Measurements from ENCODE around the gene LPP. TPM values are rescaled to one million over a fixed set of nuclear protein-coding genes. Genes with fewer than 3 reads are reported as not detected.

Gene LPP
- total RNA-seq, 1 experiment from 2014 or later = 264 TPM

- Mint-ChIP-seq H3K4me1 (ENCODE audit: low read depth, unreplicated experiment) (peaks cover 7% of the 10 kb centered on the region), H3K27me3 (ENCODE audit: unreplicated experiment) (no peaks in the 10 kb centered on the region), H3K36me3 (ENCODE audit: insufficient read depth, unreplicated experiment) (no peaks in the 10 kb centered on the region), H3K4me3 (ENCODE audit: low read depth, unreplicated experiment) (no peak overlapping the region), H3K27ac (ENCODE audit: unreplicated experiment) (no peak overlapping the region), H3K9me3 (ENCODE audit: low read depth, unreplicated experiment) (no peaks in the 10 kb centered on the region)
- intact Hi-C loops (cut with micrococcal nuclease; ENCODE audit: unreplicated experiment) = no loop called here
- no TSS peak for BruUV-seq (replicated peaks)
- DNase-seq = no peak
- CTCF ChIA-PET = no interaction called here
- no peak for TF ChIP-seq CTCF (IDR thresholded peaks at IDR 0.05; ENCODE audit: unreplicated experiment)
These were observed 771.4 kb downstream of the LPP start for GRCh38 chr3:188925376-188925775.

- no TSS peak for BruUV-seq (replicated peaks)
- H3K27ac Mint-ChIP-seq (ENCODE audit: unreplicated experiment) = no peak overlapping the region
- no peaks in the 10 kb centered on the region for H3K27me3 Mint-ChIP-seq (ENCODE audit: unreplicated experiment)
- H3K36me3 Mint-ChIP-seq (ENCODE audit: insufficient read depth, unreplicated experiment) = no peaks in the 10 kb centered on the region
- TF ChIP-seq CTCF (IDR thresholded peaks at IDR 0.05; ENCODE audit: unreplicated experiment) = no peak
- H3K9me3 Mint-ChIP-seq (ENCODE audit: low read depth, unreplicated experiment) = no peaks in the 10 kb centered on the region
- intact Hi-C loops (cut with micrococcal nuclease; ENCODE audit: unreplicated experiment) = no loop called here
- H3K4me1 Mint-ChIP-seq (ENCODE audit: low read depth, unreplicated experiment) = peaks cover 7% of the 10 kb centered on the region
- CTCF ChIA-PET = no interaction called here
- H3K4me3 Mint-ChIP-seq (ENCODE audit: low read depth, unreplicated experiment) = no peak overlapping the region
- DNase-seq = no peak
These were observed 772.2 kb downstream of the LPP start for GRCh38 chr3:188926111-188926510.

GRCh38 chr3:188926741-188927511 lies 773.0 kb downstream of the LPP start:
- Mint-ChIP-seq H3K27me3 (ENCODE audit: unreplicated experiment) (no peaks in the 10 kb centered on the region), H3K4me1 (ENCODE audit: low read depth, unreplicated experiment) (peaks cover 7% of the 10 kb centered on the region), H3K36me3 (ENCODE audit: insufficient read depth, unreplicated experiment) (no peaks in the 10 kb centered on the region), H3K9me3 (ENCODE audit: low read depth, unreplicated experiment) (no peaks in the 10 kb centered on the region), H3K27ac (ENCODE audit: unreplicated experiment) (no peak overlapping the region), H3K4me3 (ENCODE audit: low read depth, unreplicated experiment) (no peak overlapping the region)
- CTCF ChIA-PET = interaction anchor here (0.5 kb wide), 1 partner anchor 112 kb away, joined by 4 read pairs; no protein-coding TSS in a partner anchor
- no peak for TF ChIP-seq CTCF (IDR thresholded peaks at IDR 0.05; ENCODE audit: unreplicated experiment)
- intact Hi-C loops (cut with micrococcal nuclease; ENCODE audit: unreplicated experiment) = no loop called here
- DNase-seq = no peak
- no TSS peak for BruUV-seq (replicated peaks)

- CTCF ChIA-PET = interaction anchor here (0.6 kb wide), 1 partner anchor 742 kb away, joined by 3 read pairs; no protein-coding TSS in a partner anchor
- intact Hi-C loops (cut with micrococcal nuclease; ENCODE audit: unreplicated experiment) = no loop called here
These were observed 774.0 kb downstream of the LPP start for GRCh38 chr3:188927971-188928370.

More at GRCh38 chr3:188927971-188928370, 774.0 kb downstream of the LPP start:
- Mint-ChIP-seq H3K4me3 (ENCODE audit: low read depth, unreplicated experiment) (no peak overlapping the region), H3K27me3 (ENCODE audit: unreplicated experiment) (no peaks in the 10 kb centered on the region), H3K4me1 (ENCODE audit: low read depth, unreplicated experiment) (peaks cover 7% of the 10 kb centered on the region), H3K27ac (ENCODE audit: unreplicated experiment) (no peak overlapping the region), H3K36me3 (ENCODE audit: insufficient read depth, unreplicated experiment) (no peaks in the 10 kb centered on the region), H3K9me3 (ENCODE audit: low read depth, unreplicated experiment) (no peaks in the 10 kb centered on the region)
- no TSS peak for BruUV-seq (replicated peaks)
- no peak for TF ChIP-seq CTCF (IDR thresholded peaks at IDR 0.05; ENCODE audit: unreplicated experiment)
- no peak for DNase-seq
